H1 (cell line): ENCODE results near the gene EPG5. TPM values are rescaled to one million over a fixed set of nuclear protein-coding genes. Genes with fewer than 3 reads are reported as not detected.

Source experiments
- polyA plus RNA-seq, 7 experiments: library from polyadenylated mRNA; depleted of rRNA in 3 of 7; stranded (reverse) in 5 of 7; unstranded in 2 of 7; fragments of >200 nt in 5 of 7; fragments of 200-250 nt in 2 of 7; gene quantifications; 1 replicate in 5 of 7; 2 replicates in 1 of 7; 4 replicates in 1 of 7; pipeline versions ENCODE4 v1.2.1 to v1.2.3, GENCODE V29; 2011 to 2013; ENCODE audit warnings: missing spikeins in 2 of 7, mixed read lengths in 2 of 7
- small RNA-seq: library from polyadenylated mRNA; stranded (forward); fragments of <200 nt; extraction: miRNeasy Mini kit (QIAGEN cat#:217004); gene quantifications from one replicate; pipeline ENCODE3, GENCODE V24; 2013; ENCODE audit not compliant: insufficient read depth
- total RNA-seq: library from RNA; stranded (reverse); fragmentation: NEBNext Ultra II Directional; extraction: Animal tissue kit (Norgen Biotek cat#: 25700); gene quantifications from 2 replicates; pipeline ENCODE4 v1.2.1, GENCODE V29; 2021

Gene EPG5
- total and polyA plus RNA-seq, 2 of the 8 experiments (the other 6 are each of a cell fraction or from before 2014, with no cell fraction given), result 14.1 to 18.3 TPM

Small RNA genes within 50 kb of the gene (small RNA-seq; reads per million reads assigned to genes)
- not detected for gene RN7SKP26

Other genes with a start within 250 kb of the EPG5 start
- gene SLC14A1, start 243.1 kb downstream of the EPG5 start, total RNA-seq, result not detected in 2 replicates
- 0.18 and 0.25 TPM in 2 replicates for gene SLC14A1, start 243.1 kb downstream of the EPG5 start, polyA plus RNA-seq (2011; rRNA removed)
- 0.37 and 0.54 TPM in 2 replicates for gene SIGLEC15, start 141.7 kb downstream of the EPG5 start, total RNA-seq
- gene SIGLEC15, start 141.7 kb downstream of the EPG5 start, polyA plus RNA-seq (2011; rRNA removed), result 0.20 and 0.39 TPM in 2 replicates
- gene PSTPIP2, start 104.9 kb upstream of the EPG5 start, total RNA-seq, result 2.4 and 2.7 TPM in 2 replicates
- gene PSTPIP2, start 104.9 kb upstream of the EPG5 start, polyA plus RNA-seq (2011; rRNA removed), result 0.93 and 1.8 TPM in 2 replicates
- gene ATP5F1A, start 131.0 kb upstream of the EPG5 start, total RNA-seq, result 669 and 685 TPM in 2 replicates
- gene ATP5F1A, start 131.0 kb upstream of the EPG5 start, polyA plus RNA-seq (2011; rRNA removed), result 796 and 970 TPM in 2 replicates
- 91.7 and 104 TPM in 2 replicates for gene HAUS1, start 137.1 kb upstream of the EPG5 start, total RNA-seq
- gene HAUS1, start 137.1 kb upstream of the EPG5 start, polyA plus RNA-seq (2011; rRNA removed), result 44.2 and 104 TPM in 2 replicates